HUES64 (cell line): Measurements from ENCODE around the gene OTX1.

Experiments
- H3K27ac ChIP-seq: 2 replicates; pipeline ENCODE4 v1.7.0; 2013; ENCODE audit warnings: low read depth, low read length, inconsistent platforms
- H3K27me3 ChIP-seq: 2 replicates; pipeline ENCODE4 v1.6.1; 2013; ENCODE audit warnings: mild to moderate bottlenecking, low read length; ENCODE audit not compliant: insufficient read depth
- H3K36me3 ChIP-seq: 2 replicates; pipeline ENCODE4 v1.6.1; 2013; ENCODE audit warnings: mild to moderate bottlenecking, low read length; ENCODE audit not compliant: insufficient read depth
- H3K4me1 ChIP-seq: 2 replicates; pipeline ENCODE4 v1.6.1; 2013; ENCODE audit warnings: mild to moderate bottlenecking, low read length, moderate library complexity; ENCODE audit not compliant: insufficient read depth
- H3K4me3 ChIP-seq: 2 replicates; pipeline ENCODE4 v1.5.1; 2013; ENCODE audit warnings: mild to moderate bottlenecking, low read length, moderate library complexity
- H3K9ac ChIP-seq: 2 replicates; pipeline ENCODE4 v1.6.1; 2013; ENCODE audit warnings: mild to moderate bottlenecking, low read depth, low read length
- H3K9me3 ChIP-seq: 2 replicates; pipeline ENCODE4 v1.6.1; 2013; ENCODE audit warnings: low read depth, low read length; ENCODE audit not compliant: insufficient read depth
- WGBS: fragments of 150-250, 120-280 bp; methylation state at CpG from one replicate; pipeline ENCODE4 v1.1.7; 2013; ENCODE audit warnings: missing lambda C conversion rate; 5-methylcytosine and 5-hydroxymethylcytosine counted together

The OTX1 gene

GRCh38 chr2:63053889-63054602 is 3.4 kb downstream of the OTX1 start:
- Histone ChIP-seq H3K9ac (no peak overlapping the region), H3K9me3 (no peaks in the 10 kb centered on the region), H3K36me3 (no peaks in the 10 kb centered on the region), H3K27ac (no peak overlapping the region), H3K4me3 (peak overlapping the region; percentile 82), H3K4me1 (peaks cover 34% of the 10 kb centered on the region), H3K27me3 (peaks cover 99% of the 10 kb centered on the region)
- 2% methylated on average over 48 of the region's 48 CpGs for WGBS

GRCh38 chr2:63054841-63055225 is 4.2 kb downstream of the OTX1 start:
- Histone ChIP-seq H3K9ac (no peak overlapping the region), H3K36me3 (no peaks in the 10 kb centered on the region), H3K4me3 (peak overlapping the region; percentile 82), H3K4me1 (peaks cover 34% of the 10 kb centered on the region), H3K9me3 (no peaks in the 10 kb centered on the region), H3K27ac (no peak overlapping the region), H3K27me3 (peaks cover 98% of the 10 kb centered on the region)
- WGBS: 8% methylated on average over 7 of the region's 7 CpGs

GRCh38 chr2:63055226-63056106 is 4.8 kb downstream of the OTX1 start:
- peaks cover 99% of the 10 kb centered on the region for H3K27me3 ChIP-seq
- H3K27ac ChIP-seq: no peak overlapping the region
- peaks cover 39% of the 10 kb centered on the region for H3K4me1 ChIP-seq
- no peaks in the 10 kb centered on the region for H3K9me3 ChIP-seq
- peak overlapping the region; percentile 82 for H3K4me3 ChIP-seq
- H3K9ac ChIP-seq: no peak overlapping the region
- H3K36me3 ChIP-seq: no peaks in the 10 kb centered on the region
- 2% methylated on average over 63 of the region's 63 CpGs for WGBS

GRCh38 chr2:63056107-63057050 is 5.7 kb downstream of the OTX1 start:
- H3K36me3 ChIP-seq: no peaks in the 10 kb centered on the region
- H3K4me1 ChIP-seq: peaks cover 46% of the 10 kb centered on the region
- H3K27ac ChIP-seq: no peak overlapping the region
- peak overlapping the region; percentile 82 for H3K4me3 ChIP-seq
- no peaks in the 10 kb centered on the region for H3K9me3 ChIP-seq
- H3K27me3 ChIP-seq: peaks cover 99% of the 10 kb centered on the region
- no peak overlapping the region for H3K9ac ChIP-seq
- WGBS: 3% methylated on average over 49 of the region's 49 CpGs

- Histone ChIP-seq H3K4me3 (peak overlapping the region; percentile 20), H3K9me3 (no peaks in the 10 kb centered on the region), H3K9ac (no peak overlapping the region), H3K27me3 (peaks cover 99% of the 10 kb centered on the region), H3K27ac (no peak overlapping the region), H3K4me1 (peaks cover 46% of the 10 kb centered on the region), H3K36me3 (no peaks in the 10 kb centered on the region)
- 1% methylated on average over 34 of the region's 35 CpGs for WGBS
These were observed 6.9 kb downstream of the OTX1 start for GRCh38 chr2:63057249-63058143.

- Histone ChIP-seq H3K9me3 (no peaks in the 10 kb centered on the region), H3K27ac (no peak overlapping the region), H3K4me3 (peak overlapping the region; percentile 20), H3K27me3 (peaks cover 99% of the 10 kb centered on the region), H3K4me1 (peaks cover 42% of the 10 kb centered on the region), H3K36me3 (no peaks in the 10 kb centered on the region), H3K9ac (peak overlapping the region; percentile 30; the same call in 1 of the 2 replicates)
- under 1% methylated on average over 35 of the region's 35 CpGs for WGBS
These were observed 7.7 kb downstream of the OTX1 start for GRCh38 chr2:63058144-63058920.

GRCh38 chr2:63058921-63059792 is 8.5 kb downstream of the OTX1 start:
- Histone ChIP-seq H3K4me1 (peaks cover 38% of the 10 kb centered on the region), H3K27ac (no peak overlapping the region), H3K36me3 (no peaks in the 10 kb centered on the region), H3K27me3 (peaks cover 99% of the 10 kb centered on the region), H3K4me3 (peak overlapping the region; percentile 20), H3K9ac (no peak overlapping the region; the same call in 1 of the 2 replicates), H3K9me3 (no peaks in the 10 kb centered on the region)
- WGBS: 1% methylated on average over 67 of the region's 67 CpGs

GRCh38 chr2:63059793-63060471 is 9.3 kb downstream of the OTX1 start:
- H3K4me1 ChIP-seq: peaks cover 34% of the 10 kb centered on the region
- peaks cover 99% of the 10 kb centered on the region for H3K27me3 ChIP-seq
- H3K27ac ChIP-seq: no peak overlapping the region
- H3K9me3 ChIP-seq: no peaks in the 10 kb centered on the region
- H3K9ac ChIP-seq: no peak overlapping the region
- peak overlapping the region; percentile 31 for H3K4me3 ChIP-seq
- no peaks in the 10 kb centered on the region for H3K36me3 ChIP-seq
- WGBS: 2% methylated on average over 27 of the region's 39 CpGs
